SIG-M5 treated with dmso at 0.1 percent for 504 hours (cell line): ENCODE data around the gene CABLES2.
"Not testable (repeated sequence)": the region's sequence is repeated elsewhere in the genome, so short reads cannot be mapped to it uniquely, and the experiment has no call there.

ENCODE experiments used
- DNase-seq: peaks from one replicate; lab custom pipeline; 2025; ENCODE audit not compliant: unreplicated experiment; lab: John Stamatoyannopoulos, UW

Gene CABLES2

GRCh38 chr20:62390317-62391164, 16.5 kb downstream of the CABLES2 start:
- DNase-seq, result no peak

GRCh38 chr20:62389601-62390087, 17.4 kb downstream of the CABLES2 start:
- DNase-seq, result no peak

GRCh38 chr20:62388839-62389600, 18.1 kb downstream of the CABLES2 start:
- peak; percentile 41 for DNase-seq

GRCh38 chr20:62387933-62388635, 19.0 kb downstream of the CABLES2 start:
- DNase-seq, result no peak

GRCh38 chr20:62387219-62387913, 19.7 kb downstream of the CABLES2 start:
- no peak for DNase-seq

- DNase-seq, result peak; percentile 92
Measured at GRCh38 chr20:62386383-62387218, 20.5 kb downstream of the CABLES2 start, which contains the start of gene RPS21. Gene RPS21, plus strand, starts transcription at chr20:62387103. Its CDS starts 236 bp downstream, at chr20:62387339.

GRCh38 chr20:62382306-62383198, 24.5 kb downstream of the CABLES2 start:
- DNase-seq, result peak; percentile 76

GRCh38 chr20:62381842-62382241, 25.2 kb downstream of the CABLES2 start:
- DNase-seq, result no peak

- no peak for DNase-seq
Measured at GRCh38 chr20:62381202-62381797, 25.8 kb downstream of the CABLES2 start.

GRCh38 chr20:62378215-62378614, 28.9 kb downstream of the CABLES2 start:
- DNase-seq, result no peak

- no peak for DNase-seq
Measured at GRCh38 chr20:62377615-62378178, 29.4 kb downstream of the CABLES2 start.

- DNase-seq, result no peak
Measured at GRCh38 chr20:62377064-62377461, 30.0 kb downstream of the CABLES2 start.

GRCh38 chr20:62376112-62377063, 30.7 kb downstream of the CABLES2 start:
- no peak for DNase-seq

GRCh38 chr20:62374331-62375152, 32.5 kb downstream of the CABLES2 start:
- no peak for DNase-seq

GRCh38 chr20:62373631-62374179, 33.4 kb downstream of the CABLES2 start:
- DNase-seq, result not testable (repeated sequence)
